Measurements from ENCODE around the gene IFNGR1. TPM values are rescaled to one million over a fixed set of nuclear protein-coding genes. Genes with fewer than 3 reads are reported as not detected.

The IFNGR1 gene
- total and polyA plus RNA-seq, 10 of the 15 experiments (the other 5 are each of a cell fraction or from before 2014, with no cell fraction given) = 89.0 to 296 (median 138) TPM

DNA sequence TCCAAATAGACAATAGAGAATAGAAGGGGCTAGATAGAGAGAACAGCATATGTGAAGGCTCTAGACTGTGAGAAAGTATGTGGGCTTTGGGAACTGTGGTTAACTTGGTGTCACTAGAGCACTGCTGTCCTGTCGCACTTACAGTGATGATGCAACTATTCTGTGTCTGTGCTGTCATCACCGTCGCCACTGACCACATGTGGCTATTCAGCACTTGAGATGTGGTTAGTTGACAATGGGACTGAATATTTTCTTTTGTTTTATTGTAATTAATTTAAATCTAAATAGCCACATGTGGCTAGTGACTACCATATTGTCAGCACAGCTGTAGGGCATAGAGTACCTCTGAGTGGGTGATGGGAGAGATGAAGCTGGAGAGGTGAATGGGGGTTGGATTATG is 39.0 kb upstream of the IFNGR1 start (continued):
- no peak for TF ChIP-seq SIX5 (IDR thresholded peaks at IDR 0.05; ENCODE audit: low read depth, low read length, severe bottlenecking)
- TF ChIP-seq POU2F2 (IDR thresholded peaks at IDR 0.05; ENCODE audit: borderline replicate concordance, low read depth, low read length) = 0 out of 3 replicates have a peak, but pooled peaks have one; percentile 24
- TF ChIP-seq MYC (IDR thresholded peaks at IDR 0.05; ENCODE audit: insufficient read depth, insufficient read length, insufficient replicate concordance, low read length, severe bottlenecking) = no peak
- TF ChIP-seq, protein P1, sequence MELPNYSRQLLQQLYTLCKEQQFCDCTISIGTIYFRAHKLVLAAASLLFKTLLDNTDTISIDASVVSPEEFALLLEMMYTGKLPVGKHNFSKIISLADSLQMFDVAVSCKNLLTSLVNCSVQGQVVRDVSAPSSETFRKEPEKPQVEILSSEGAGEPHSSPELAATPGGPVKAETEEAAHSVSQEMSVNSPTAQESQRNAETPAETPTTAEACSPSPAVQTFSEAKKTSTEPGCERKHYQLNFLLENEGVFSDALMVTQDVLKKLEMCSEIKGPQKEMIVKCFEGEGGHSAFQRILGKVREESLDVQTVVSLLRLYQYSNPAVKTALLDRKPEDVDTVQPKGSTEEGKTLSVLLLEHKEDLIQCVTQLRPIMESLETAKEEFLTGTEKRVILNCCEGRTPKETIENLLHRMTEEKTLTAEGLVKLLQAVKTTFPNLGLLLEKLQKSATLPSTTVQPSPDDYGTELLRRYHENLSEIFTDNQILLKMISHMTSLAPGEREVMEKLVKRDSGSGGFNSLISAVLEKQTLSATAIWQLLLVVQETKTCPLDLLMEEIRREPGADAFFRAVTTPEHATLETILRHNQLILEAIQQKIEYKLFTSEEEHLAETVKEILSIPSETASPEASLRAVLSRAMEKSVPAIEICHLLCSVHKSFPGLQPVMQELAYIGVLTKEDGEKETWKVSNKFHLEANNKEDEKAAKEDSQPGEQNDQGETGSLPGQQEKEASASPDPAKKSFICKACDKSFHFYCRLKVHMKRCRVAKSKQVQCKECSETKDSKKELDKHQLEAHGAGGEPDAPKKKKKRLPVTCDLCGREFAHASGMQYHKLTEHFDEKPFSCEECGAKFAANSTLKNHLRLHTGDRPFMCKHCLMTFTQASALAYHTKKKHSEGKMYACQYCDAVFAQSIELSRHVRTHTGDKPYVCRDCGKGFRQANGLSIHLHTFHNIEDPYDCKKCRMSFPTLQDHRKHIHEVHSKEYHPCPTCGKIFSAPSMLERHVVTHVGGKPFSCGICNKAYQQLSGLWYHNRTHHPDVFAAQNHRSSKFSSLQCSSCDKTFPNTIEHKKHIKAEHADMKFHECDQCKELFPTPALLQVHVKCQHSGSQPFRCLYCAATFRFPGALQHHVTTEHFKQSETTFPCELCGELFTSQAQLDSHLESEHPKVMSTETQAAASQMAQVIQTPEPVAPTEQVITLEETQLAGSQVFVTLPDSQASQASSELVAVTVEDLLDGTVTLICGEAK (IDR thresholded peaks at IDR 0.05; ENCODE audit: borderline replicate concordance) = no peak
- peak; percentile 50 to 72; a peak in 2 of 4 replicates for TF ChIP-seq IKZF2 (IDR thresholded peaks at IDR 0.05)
- TF ChIP-seq, protein P2, sequence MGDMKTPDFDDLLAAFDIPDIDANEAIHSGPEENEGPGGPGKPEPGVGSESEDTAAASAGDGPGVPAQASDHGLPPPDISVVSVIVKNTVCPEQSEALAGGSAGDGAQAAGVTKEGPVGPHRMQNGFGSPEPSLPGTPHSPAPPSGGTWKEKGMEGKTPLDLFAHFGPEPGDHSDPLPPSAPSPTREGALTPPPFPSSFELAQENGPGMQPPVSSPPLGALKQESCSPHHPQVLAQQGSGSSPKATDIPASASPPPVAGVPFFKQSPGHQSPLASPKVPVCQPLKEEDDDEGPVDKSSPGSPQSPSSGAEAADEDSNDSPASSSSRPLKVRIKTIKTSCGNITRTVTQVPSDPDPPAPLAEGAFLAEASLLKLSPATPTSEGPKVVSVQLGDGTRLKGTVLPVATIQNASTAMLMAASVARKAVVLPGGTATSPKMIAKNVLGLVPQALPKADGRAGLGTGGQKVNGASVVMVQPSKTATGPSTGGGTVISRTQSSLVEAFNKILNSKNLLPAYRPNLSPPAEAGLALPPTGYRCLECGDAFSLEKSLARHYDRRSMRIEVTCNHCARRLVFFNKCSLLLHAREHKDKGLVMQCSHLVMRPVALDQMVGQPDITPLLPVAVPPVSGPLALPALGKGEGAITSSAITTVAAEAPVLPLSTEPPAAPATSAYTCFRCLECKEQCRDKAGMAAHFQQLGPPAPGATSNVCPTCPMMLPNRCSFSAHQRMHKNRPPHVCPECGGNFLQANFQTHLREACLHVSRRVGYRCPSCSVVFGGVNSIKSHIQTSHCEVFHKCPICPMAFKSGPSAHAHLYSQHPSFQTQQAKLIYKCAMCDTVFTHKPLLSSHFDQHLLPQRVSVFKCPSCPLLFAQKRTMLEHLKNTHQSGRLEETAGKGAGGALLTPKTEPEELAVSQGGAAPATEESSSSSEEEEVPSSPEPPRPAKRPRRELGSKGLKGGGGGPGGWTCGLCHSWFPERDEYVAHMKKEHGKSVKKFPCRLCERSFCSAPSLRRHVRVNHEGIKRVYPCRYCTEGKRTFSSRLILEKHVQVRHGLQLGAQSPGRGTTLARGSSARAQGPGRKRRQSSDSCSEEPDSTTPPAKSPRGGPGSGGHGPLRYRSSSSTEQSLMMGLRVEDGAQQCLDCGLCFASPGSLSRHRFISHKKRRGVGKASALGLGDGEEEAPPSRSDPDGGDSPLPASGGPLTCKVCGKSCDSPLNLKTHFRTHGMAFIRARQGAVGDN (IDR thresholded peaks at IDR 0.05) = no peak
- TF ChIP-seq CHD1 (IDR thresholded peaks at IDR 0.05; ENCODE audit: low read depth, low read length) = no peak
- peak in 1 of 2 experiments; percentile 68; a peak in 2 of 4 replicates for TF ChIP-seq CEBPB (IDR thresholded peaks at IDR 0.05; ENCODE audit: borderline replicate concordance in 1 of 2, low read depth in 2 of 2, low read length in 2 of 2)
- TF ChIP-seq IKZF1 (conservative IDR thresholded peaks at IDR 0.05) = peak; percentile 48
- no peak for TF ChIP-seq POLR2AphosphoS2 (IDR thresholded peaks at IDR 0.05; ENCODE audit: low read depth, low read length)
- no peak for TF ChIP-seq ASH2L (IDR thresholded peaks at IDR 0.05; ENCODE audit: borderline replicate concordance, low read depth)
- TF ChIP-seq SMC3 (IDR thresholded peaks at IDR 0.05; ENCODE audit: borderline replicate concordance, low read length) = no peak
- no peak; the same call in 1 of the 2 replicates for TF ChIP-seq RAD51 (IDR thresholded peaks at IDR 0.05)
- no peak for TF ChIP-seq BRCA1 (IDR thresholded peaks at IDR 0.05; ENCODE audit: low read depth, low read length)
- TF ChIP-seq USF1 (IDR thresholded peaks at IDR 0.05; ENCODE audit: borderline replicate concordance, extremely low read length, insufficient read depth, low read depth, low read length) = no peak
- TF ChIP-seq, protein P3, sequence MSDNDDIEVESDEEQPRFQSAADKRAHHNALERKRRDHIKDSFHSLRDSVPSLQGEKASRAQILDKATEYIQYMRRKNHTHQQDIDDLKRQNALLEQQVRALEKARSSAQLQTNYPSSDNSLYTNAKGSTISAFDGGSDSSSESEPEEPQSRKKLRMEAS (IDR thresholded peaks at IDR 0.05; ENCODE audit: low read depth, low read length) = no peak
- TF ChIP-seq PKNOX1 (IDR thresholded peaks at IDR 0.05) = peak; percentile 21; the same call in 1 of the 2 replicates

Data from GM12878 (cell line).